ENCODE results near the gene BACE2. TPM values are rescaled to one million over a fixed set of nuclear protein-coding genes. Genes with fewer than 3 reads are reported as not detected.

BACE2 gene
- polyA plus RNA-seq, 2 of the 4 experiments (the other 2 are of a cell fraction): 15.2 to 26.0 TPM

GRCh38 chr21:41124641-41125201 lies 43.2 kb upstream of the BACE2 start:
- H3K9me3 ChIP-seq: no peaks in the 10 kb centered on the region
- WGBS (ENCODE audit: missing lambda C conversion rate): 58% methylated on average over 11 of the region's 13 CpGs
- H3K27ac ChIP-seq: no peak overlapping the region
- FAIRE-seq: no peak
- H3K4me2 ChIP-seq: no peak overlapping the region
- CTCF ChIA-PET: interaction anchor here (2.2 to 7.2 kb wide), 3 partner anchors 10 to 40 kb away, joined by 6 to 67 read pairs (median 16); no protein-coding TSS in a partner anchor
- no peak overlapping the region for H3K4me3 ChIP-seq
- TF ChIP-seq RARB (CRISPR knock-in tag; IDR thresholded peaks at IDR 0.05) (no peak), KDM5A (IDR thresholded peaks at IDR 0.05) (no peak), RNF2 (IDR thresholded peaks at IDR 0.05; ENCODE audit: borderline replicate concordance, low read depth) (no peak), MYC (IDR thresholded peaks at IDR 0.05; ENCODE audit: borderline replicate concordance, low read length) (no peak), KDM1A (IDR thresholded peaks at IDR 0.05; ENCODE audit: low read depth) (no peak), JUNB (IDR thresholded peaks at IDR 0.05) (no peak), HOXA7 (CRISPR knock-in tag; IDR thresholded peaks at IDR 0.05) (no peak), BCL3 (IDR thresholded peaks at IDR 0.05) (no peak), PBX3 (IDR thresholded peaks at IDR 0.05) (no peak), POLR2A (IDR thresholded peaks at IDR 0.05; ENCODE audit: low read length) (no peak)
- DNase-seq (ENCODE audit: low read depth in 1 of 2, low spot score in 1 of 2): no peak
- POLR2A ChIA-PET: no interaction called here
- H3K4me1 ChIP-seq: no peaks in the 10 kb centered on the region
- ATAC-seq: no peak

GRCh38 chr21:41128981-41129380 lies 39.0 kb upstream of the BACE2 start:
- no peak overlapping the region for H3K4me2 ChIP-seq
- FAIRE-seq: no peak
- DNase-seq (ENCODE audit: low read depth in 1 of 2, low spot score in 1 of 2): no peak
- no peak overlapping the region for H3K4me3 ChIP-seq
- ATAC-seq: no peak
- TF ChIP-seq HES2 (IDR thresholded peaks at IDR 0.05) (no peak), TFCP2L1 (CRISPR knock-in tag; IDR thresholded peaks at IDR 0.05) (no peak), E2F6 (IDR thresholded peaks at IDR 0.05; ENCODE audit: borderline replicate concordance, low read depth) (no peak), BCL3 (IDR thresholded peaks at IDR 0.05) (no peak), CHD2 (IDR thresholded peaks at IDR 0.05; ENCODE audit: low read length, partially characterized antibody) (no peak)
- no peaks in the 10 kb centered on the region for H3K4me1 ChIP-seq
- no peak overlapping the region for H3K27ac ChIP-seq
- CTCF ChIA-PET: interaction anchor here (1.2 kb wide), 1 partner anchor 9 kb away, joined by 3 read pairs; no protein-coding TSS in a partner anchor
- POLR2A ChIA-PET: no interaction called here
- no peaks in the 10 kb centered on the region for H3K9me3 ChIP-seq

- WGBS (ENCODE audit: missing lambda C conversion rate): 6% methylated on average over 3 of the region's 3 CpGs
- CTCF ChIA-PET: interaction anchor here (7.1 kb wide), 1 partner anchor 7 kb away, joined by 67 read pairs; no protein-coding TSS in a partner anchor
- no peak for FAIRE-seq
These were observed 37.1 kb upstream of the BACE2 start for GRCh38 chr21:41130883-41131282.

More at GRCh38 chr21:41130883-41131282, 37.1 kb upstream of the BACE2 start:
- Histone ChIP-seq H3K4me1 (no peaks in the 10 kb centered on the region), H3K9me3 (no peaks in the 10 kb centered on the region), H3K4me3 (no peak overlapping the region), H3K27ac (no peak overlapping the region), H3K4me2 (no peak overlapping the region)
- ATAC-seq (no peak), DNase-seq (ENCODE audit: low read depth in 1 of 2, low spot score in 1 of 2) (no peak)
- TF ChIP-seq MAZ (IDR thresholded peaks at IDR 0.05; ENCODE audit: borderline replicate concordance, low read depth, low read length) (no peak), GATA3 (IDR thresholded peaks at IDR 0.05; ENCODE audit: borderline replicate concordance) (no peak), E2F6 (IDR thresholded peaks at IDR 0.05; ENCODE audit: borderline replicate concordance, low read depth) (no peak), MAX (IDR thresholded peaks at IDR 0.05) (no peak), HOXA7 (CRISPR knock-in tag; IDR thresholded peaks at IDR 0.05) (no peak), PBX3 (IDR thresholded peaks at IDR 0.05) (no peak), SMC3 (IDR thresholded peaks at IDR 0.05) (no peak), NFE2L2 (conservative IDR thresholded peaks at IDR 0.05; ENCODE audit: low read length) (no peak), TFCP2L1 (CRISPR knock-in tag; IDR thresholded peaks at IDR 0.05) (no peak), ZNF302 (CRISPR knock-in tag; IDR thresholded peaks at IDR 0.05) (no peak), FOSL2 (IDR thresholded peaks at IDR 0.05) (no peak), FOSL2 (CRISPR knock-in tag; IDR thresholded peaks at IDR 0.05) (no peak), ATOH8 (CRISPR knock-in tag; IDR thresholded peaks at IDR 0.05; ENCODE audit: low read depth) (no peak), HOXB13 (CRISPR knock-in tag; IDR thresholded peaks at IDR 0.05; ENCODE audit: low read depth) (no peak), RFX5 (IDR thresholded peaks at IDR 0.05) (no peak)
- POLR2A ChIA-PET: no interaction called here
